CD4-positive, alpha-beta T cell treated with Interleukin-17A for 4 hours (primary cell): ENCODE data around the gene COPZ2.

Source experiments
- DNase-seq: peaks from one replicate; pipeline ENCODE4 v3.0.0-alpha.2; 2020; ENCODE audit warnings: mixed read lengths

The COPZ2 gene

DNA sequence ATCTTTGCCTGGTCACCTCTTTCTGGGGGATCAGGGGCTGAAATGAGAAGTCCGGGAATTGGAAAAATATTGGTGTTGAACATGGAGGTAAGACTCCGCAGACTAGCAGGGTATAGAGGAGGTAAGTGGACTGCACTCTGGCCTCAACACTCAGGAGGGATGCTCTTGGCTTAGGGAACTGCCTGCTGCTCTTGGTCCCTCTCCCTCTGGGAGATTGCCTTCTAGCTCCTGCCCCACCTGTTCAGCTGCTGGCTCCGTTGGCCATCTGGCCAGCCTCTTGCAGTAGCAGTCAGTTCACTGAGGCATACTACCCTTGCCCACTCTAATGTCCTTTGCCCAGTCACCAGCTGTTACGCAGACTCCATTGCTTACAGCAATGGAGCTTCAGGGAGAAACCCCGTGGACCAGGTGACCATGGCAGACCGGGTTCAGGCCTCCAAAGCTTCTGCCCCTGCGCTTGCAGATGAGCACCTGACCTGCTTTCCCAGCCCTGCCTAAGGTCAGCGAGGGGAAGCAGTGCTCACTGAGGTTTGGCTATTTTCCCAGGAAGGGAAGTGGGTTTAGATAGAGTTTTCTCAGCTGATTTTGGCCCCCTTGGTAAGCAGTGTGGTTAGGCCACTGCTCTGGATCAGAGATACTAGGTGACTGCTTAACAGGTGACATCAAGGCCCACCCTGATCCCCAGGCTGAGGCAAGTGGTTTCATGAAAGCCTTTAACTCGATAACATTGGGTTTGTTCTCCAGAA lies 54.8 kb downstream of the COPZ2 start:
- no peak for DNase-seq

- no peak for DNase-seq
Observed at GRCh38 chr17:47982091-47982617, 55.4 kb downstream of the COPZ2 start.

GRCh38 chr17:47981462-47981861 lies 56.1 kb downstream of the COPZ2 start:
- no peak for DNase-seq

- no peak for DNase-seq
Observed at GRCh38 chr17:47980541-47980940, 57.1 kb downstream of the COPZ2 start.

GRCh38 chr17:47978324-47978723 lies 59.3 kb downstream of the COPZ2 start:
- DNase-seq = peak; percentile 67
